Anterior cingulate cortex (tissue), 58 donors: ENCODE data around the gene NSUN6.
A peak's percentile ranks its signal among the peaks of the same experiment; 100 is the strongest.

Experiments used
- DNase-seq, 58 donors: peaks; one replicate each; lab custom pipeline; 2025; lab: John Stamatoyannopoulos, UW

NSUN6 gene

DNA sequence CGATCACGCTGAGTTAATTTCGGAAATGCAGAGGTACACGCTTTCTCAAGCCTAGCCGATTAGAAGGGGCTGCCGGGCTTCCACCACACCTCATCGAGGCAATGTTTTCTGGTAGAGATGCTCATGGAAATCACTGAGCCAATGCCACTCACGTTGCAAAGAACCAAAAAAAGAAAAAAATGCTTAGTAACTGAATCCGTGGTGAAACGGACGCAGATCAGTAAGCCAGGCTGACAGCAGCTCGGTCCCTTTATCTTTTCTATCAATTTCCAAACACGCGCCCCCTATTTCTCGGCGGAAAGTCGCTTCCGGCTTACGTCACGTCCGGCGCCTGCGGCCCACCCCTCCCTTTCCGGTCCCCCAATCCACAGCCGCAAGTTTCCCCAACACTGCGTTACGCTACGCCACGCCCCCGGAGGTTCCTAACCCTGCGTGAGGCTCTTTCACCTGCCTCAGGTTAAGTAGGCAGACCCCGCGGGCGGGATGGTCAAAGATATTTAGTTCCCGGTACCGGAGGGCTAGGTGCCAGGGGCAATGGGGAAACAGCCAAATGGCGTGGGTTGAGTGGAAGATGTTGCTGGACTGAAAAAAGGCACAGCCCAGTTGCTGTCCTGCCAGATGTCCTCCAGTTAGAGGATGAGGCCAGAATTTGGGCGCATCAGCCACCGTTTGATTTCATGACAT lies at the start of gene NSUN6:
Gene NSUN6 (minus strand): TSS at position 264 of the 684 bp plus-strand sequence. CDS start 384 bp downstream, outside the sequence.
- peak; percentile 42 to 91 (median 83) for DNase-seq

DNA sequence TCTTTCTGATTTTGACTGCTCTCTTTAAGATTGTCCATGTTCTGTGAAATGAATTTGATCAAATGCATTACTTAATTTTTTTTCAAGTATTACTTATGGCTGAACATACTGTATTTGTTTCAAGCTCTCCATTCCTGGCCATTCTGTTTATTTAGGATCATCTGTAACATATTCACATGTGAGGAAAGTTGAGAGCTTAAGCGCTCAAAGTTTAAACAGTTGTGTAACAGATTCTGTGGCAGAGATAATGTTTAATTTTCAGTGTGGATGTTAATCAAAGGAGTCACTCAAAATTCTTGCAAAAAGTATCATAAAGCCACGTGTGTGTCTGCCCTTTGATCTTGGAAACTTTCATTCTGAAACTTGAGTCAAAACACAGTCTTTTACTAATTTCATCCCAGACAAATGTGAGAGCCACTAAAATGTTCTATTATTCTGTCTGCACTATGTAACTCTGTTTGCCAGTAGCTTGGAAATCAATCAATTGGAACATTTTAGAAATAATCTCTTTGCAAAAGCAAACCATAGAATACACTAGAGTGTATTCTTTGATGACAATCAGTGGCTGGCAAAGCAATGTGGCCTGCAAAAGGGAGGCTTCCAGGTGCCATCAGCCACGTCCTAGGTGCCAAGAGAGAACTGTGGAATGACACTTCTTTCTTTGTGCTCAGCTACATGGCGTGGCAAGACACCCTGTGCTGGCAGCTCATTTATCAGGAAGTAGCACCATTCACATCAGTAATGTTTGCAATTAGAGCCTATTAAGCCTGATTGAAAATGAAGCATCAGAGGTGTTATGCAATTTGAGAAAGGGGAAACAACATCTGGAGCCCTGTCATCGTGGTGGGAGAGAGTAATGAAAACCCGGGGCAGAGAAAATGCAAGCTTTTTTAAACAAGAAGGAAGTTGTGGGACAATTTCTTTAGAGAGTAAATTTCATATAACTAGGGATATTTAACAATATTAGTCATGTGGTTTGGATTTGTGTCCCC lies 48.8 kb upstream of the NSUN6 start:
- no peak for DNase-seq

DNA sequence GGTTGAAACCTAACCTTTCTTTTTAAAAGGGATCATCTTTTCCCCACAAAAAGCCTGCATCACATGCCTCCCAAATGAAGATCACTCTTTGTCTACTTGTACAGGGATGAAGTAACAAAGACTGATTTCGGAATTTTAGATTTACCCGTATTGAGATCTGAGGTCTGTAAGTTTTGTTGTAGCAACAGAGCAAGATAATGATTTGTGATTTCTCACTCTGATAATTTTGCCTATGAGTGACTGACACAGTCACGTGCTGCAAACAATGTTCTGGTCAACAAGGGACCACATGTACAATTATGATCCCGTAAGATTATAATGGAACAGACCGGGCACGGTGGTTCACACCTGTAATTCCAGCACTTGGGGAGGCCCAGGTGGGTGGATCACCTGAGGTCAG lies 39.2 kb upstream of the NSUN6 start:
- DNase-seq = no peak

DNA sequence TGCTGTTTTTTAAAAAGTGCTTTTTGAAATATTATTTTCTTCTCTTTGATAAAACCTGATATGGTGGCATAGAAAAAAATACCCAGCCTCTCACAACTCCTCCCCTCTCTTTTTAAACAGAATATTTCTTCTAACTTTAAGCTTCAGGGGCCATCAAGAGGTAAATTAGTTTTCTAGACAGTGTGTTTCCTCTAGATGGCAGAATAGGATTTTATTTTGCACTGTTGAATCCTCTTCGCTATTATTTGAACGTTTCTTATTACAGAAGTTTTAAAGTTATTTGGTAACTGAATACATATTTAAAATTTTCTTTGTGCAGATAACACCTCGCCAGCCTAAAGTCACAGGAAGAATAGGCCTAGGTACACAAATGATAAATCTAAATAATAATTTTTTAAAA lies 38.1 kb upstream of the NSUN6 start:
- DNase-seq = no peak

- DNase-seq = no peak
These were observed 36.3 kb upstream of the NSUN6 start for GRCh38 chr10:18687706-18688105.

DNA sequence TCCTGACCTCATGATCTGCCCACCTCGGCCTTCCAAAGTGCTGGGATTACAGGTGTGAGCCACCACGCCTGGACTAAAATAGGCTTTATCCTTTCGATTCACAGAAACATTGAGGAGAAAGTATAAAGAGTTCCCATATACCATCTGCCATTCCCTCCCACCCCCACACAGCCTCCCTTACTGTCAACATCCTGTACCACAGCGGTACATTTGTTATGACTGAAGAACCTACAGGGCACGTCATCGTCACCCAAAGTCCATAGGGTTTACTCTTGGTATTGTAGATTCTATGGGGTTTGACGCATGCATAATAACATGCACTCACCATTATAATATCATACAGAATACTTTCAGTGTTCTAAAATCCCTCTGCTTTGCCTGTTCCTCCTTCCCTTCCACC lies 35.8 kb upstream of the NSUN6 start:
- peak in 3 of 58 donors; percentile 4 to 7 (median 6) for DNase-seq

GRCh38 chr10:18685555-18685954 lies 34.2 kb upstream of the NSUN6 start:
- no peak for DNase-seq

DNA sequence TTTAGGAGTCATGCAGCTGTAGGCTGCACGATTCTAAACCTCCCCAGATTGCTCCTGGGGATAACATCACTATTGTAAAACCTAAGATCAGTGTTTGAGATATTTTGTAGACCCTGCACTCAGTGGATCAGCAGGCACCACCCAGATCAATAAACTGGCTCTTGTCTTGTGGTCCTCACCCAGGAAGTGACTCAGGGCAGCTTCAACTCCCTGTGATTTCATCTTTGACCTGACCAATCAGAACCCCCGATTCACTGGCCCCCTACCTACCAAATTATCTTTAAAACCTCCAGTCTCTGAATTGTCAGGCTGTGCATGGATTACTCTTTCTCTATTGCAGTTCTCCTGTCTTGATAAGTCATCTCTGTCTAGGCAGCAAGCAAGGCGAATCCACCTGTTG lies 33.6 kb upstream of the NSUN6 start:
- DNase-seq = no peak

DNA sequence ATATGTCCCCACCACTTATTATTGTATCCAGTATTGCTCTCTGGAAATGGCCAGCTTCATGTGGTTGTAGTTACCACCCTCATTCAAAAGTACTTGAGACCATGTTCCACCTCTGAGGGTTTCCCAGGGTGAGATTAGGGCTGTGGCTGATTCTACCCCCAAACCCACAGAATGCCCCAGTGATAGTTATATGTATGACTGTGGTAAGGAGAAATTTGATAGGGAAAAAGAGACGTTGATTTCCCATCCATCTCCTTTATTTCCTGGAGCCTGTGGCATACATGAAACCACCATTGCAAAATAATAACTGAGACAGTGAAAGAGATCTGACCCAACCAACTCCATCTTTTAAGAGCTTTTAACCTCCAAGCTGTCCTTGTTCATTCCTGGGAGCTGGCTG lies 33.0 kb upstream of the NSUN6 start:
- DNase-seq = no peak

DNA sequence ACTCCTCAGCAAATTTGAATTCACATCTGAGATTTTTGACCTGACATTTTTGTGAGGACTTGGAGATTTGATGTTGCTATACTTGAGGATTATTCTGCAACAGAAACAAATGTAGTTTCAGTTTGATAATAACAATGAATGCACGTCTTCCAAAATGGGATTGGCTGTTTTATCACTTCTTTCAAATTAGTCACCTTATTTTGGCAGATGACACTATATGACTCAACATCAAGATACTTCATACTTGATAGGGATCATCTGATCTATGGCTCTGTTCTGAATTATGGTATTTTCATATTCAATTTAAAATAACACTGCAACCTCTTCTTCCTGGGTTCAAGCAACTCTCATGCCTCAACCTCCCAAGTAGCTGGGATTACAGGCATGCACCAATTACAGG lies 32.0 kb upstream of the NSUN6 start:
- no peak for DNase-seq

- no peak for DNase-seq
These were observed 30.6 kb upstream of the NSUN6 start for GRCh38 chr10:18681971-18682411.

DNA sequence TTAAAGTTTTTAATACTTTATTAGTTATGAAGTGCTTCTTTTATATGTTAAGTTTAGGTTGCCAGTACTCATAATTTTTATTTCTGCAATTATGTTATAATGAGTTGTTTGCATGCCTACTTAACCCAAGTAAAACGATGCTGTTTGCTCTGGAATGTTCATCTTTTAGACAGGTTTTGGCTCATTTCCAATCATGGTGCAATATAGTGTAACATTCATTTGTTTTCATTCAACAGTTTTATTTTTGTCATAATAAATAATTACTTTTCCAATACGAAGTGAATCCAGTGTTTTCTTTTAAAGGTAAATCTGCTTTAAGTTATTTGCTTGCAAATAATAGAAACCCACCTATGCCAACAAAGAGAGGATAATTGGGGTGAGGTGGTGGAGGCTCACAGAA lies 30.0 kb upstream of the NSUN6 start:
- no peak for DNase-seq

DNA sequence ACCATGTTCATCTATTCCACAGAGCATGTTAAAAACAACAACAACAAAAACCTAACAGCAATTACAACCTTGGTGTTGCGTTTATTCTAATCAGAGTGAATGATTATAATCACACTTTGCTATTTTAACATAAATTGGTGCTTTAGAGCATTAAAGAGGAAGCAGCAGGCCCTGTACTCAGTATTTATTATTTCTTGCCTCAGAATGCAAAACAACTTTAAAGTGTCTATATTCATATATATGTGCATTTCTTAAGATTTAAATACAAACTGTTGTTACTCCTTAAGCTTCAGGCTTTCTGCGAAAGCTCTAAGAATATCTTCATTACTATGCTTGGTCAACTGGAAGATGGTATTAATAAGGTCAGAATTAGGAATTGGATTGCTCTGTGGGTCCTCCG lies 29.4 kb upstream of the NSUN6 start:
- no peak for DNase-seq

DNA sequence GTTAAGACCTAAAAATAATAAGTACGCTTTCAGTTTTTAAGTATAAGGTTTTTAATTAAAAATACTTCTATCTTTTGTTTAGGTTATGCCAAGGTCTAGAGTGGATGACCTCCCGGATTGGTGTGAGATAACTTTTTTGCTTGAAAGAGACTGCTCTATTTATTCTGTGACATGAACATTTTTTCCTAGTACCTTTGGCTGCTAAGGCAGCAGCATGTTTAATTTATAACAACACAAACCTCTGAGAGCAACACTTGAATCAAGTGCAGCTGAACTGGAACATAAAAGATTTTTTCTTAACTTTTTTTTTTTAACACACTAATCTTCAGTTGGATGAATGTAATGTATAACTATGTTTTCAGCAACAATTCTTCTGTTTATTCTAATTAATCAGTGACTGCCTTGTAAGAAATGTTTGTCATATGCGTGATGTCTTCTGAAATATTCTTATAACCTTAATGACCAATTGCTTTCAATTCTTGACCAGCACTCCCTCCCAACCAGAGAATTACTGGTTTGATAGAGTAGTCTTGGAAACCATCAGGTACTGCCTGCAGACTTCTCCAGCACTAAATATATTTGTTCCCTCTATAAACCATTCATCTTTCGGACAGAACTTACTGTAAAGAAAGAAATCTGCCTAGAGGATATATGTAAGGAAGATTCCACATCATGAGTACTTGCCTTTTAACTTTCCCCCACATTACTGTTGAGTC lies 23.9 kb upstream of the NSUN6 start:
- DNase-seq = no peak

- no peak for DNase-seq
These were observed 16.6 kb upstream of the NSUN6 start for GRCh38 chr10:18668026-18668425.

DNA sequence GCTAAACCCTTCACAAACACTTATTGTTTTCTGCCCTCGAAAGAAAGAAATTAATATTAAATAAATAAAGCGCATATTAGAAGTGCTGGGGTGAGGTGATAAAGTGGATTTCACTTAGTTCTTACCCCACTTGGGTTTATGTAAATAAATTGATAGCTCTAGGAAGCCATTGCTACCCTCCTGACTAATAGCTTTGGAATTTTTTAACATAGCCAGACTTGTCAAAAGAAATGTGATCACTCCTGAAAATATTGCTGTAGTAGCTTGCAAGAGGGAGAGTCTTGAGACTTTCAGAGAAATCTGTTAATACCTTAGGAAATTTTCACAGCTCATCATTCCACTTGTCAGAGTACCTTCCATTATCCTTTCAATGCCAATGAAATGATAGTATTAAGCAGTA lies 15.4 kb upstream of the NSUN6 start:
- no peak for DNase-seq

DNA sequence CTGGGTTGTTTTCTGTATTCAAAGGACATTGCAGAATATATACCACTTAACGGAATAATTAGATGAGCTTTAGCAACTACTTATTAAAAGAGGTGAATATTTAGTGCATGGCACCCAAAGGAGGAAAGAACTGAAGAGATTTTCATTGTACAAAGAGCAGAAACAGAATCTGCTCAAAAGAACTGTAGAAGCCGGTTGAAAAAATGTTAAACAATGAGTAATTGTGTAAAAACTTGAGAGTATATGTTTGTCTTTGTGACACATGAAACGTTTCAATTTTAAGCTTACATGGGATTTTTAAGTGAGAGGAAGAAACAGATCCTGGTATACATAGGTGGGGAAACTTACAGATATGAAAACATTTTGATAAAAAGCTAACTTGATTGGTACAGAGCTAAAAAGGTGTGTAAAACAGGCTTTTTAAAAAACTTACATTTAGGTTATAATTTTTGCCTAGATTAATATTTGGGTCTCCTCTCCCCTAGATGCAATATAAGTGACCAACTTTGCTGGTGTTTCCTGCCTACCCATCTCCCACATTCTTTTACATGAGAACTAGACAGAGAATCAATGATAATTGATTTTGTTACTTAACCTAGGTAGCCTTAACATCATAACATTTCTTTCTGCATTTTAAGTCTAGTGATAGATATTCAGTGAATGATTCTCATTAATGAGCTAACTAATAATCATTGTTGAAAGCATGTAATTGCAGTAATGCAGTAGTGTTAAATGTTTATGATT lies 14.6 kb upstream of the NSUN6 start:
- no peak for DNase-seq

DNA sequence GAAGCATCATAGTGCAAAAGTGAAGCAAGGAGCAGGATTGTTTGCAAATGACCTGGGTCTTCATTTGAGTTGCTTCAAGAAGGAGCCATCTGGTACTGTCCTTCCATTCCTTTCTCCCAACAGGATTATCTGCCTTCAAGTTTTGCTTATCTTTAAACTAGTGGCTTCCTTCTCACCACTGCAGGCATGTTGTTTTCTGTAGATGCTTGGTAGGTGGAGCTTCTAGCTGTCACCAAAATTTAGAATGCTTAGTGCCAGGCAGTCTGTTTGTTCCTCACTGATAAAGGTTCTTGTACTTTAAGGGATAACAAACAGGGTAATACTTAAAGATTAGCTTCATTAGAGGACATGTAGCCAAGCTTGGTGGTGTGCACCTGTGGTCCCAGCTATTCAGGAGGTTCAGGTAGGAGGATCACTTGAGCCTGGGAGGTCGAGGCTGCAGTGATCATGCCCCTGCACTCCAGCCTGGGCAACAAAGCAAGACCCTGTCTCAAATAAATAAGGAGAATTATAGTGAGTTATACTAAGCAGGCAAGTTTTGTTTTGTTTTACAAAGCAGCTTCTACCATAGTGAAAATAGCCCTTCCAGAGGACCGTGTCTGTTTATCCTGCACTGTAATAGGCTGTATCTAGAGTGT lies 13.6 kb upstream of the NSUN6 start:
- no peak for DNase-seq

DNA sequence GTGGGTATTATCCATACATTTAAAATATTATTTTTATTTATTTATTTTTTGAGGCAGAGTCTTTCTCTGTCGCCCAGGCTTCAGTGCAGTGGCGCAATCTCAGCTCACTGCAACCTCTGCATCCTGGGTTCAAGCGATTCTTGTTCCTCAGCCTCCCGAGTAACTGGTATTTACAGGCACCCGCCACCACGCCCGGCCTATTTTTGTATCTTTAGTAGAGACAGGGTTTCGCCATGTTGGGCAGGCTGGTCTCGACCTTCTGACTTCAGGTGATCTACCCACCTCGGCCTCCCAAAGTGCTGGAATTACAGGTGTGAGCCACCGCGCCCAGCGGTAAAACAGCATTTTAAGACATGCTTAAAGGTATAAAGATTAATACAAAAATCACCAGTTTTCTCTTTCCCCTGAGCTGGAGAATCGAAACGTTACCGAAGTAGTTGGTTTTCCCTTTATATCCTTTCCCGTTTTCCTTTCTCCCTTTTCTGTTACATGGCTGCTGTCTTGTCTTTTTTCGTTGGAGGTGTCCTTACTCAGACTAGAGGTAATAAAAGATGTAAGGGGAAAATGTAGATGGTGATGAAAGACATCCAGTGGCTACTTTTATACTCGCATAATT lies 9.5 kb upstream of the NSUN6 start:
- no peak for DNase-seq
